GM12872 (cell line): ENCODE data around the gene TWIST2.

Experiments used
- TF ChIP-seq, protein P1 (sequence below): IDR thresholded peaks from 3 replicates; pipeline ENCODE4 v1.5.1; 2011; ENCODE audit warnings: low read depth, mild to moderate bottlenecking, low read length, moderate library complexity; ENCODE audit not compliant: insufficient read depth

TWIST2 gene

GRCh38 chr2:238956676-238957075, 108.8 kb downstream of the TWIST2 start:
- TF ChIP-seq, protein P1, sequence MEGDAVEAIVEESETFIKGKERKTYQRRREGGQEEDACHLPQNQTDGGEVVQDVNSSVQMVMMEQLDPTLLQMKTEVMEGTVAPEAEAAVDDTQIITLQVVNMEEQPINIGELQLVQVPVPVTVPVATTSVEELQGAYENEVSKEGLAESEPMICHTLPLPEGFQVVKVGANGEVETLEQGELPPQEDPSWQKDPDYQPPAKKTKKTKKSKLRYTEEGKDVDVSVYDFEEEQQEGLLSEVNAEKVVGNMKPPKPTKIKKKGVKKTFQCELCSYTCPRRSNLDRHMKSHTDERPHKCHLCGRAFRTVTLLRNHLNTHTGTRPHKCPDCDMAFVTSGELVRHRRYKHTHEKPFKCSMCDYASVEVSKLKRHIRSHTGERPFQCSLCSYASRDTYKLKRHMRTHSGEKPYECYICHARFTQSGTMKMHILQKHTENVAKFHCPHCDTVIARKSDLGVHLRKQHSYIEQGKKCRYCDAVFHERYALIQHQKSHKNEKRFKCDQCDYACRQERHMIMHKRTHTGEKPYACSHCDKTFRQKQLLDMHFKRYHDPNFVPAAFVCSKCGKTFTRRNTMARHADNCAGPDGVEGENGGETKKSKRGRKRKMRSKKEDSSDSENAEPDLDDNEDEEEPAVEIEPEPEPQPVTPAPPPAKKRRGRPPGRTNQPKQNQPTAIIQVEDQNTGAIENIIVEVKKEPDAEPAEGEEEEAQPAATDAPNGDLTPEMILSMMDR: no peak
